Measurements from ENCODE around the gene NARS2. TPM values are rescaled to one million over a fixed set of nuclear protein-coding genes. Genes with fewer than 3 reads are reported as not detected.

Gene NARS2
- 17.5 TPM for total RNA-seq
- long read RNA-seq, transcript NARS2-201 (14 exons, 2,519 nt): major isoform, 30 of 39 reads
- long read RNA-seq, partial matches to known transcripts: 4 of 39 reads
- long read RNA-seq, other reads (novel, unspliced or antisense): 5 of 39 reads

- peaks cover 8% of the 10 kb centered on the region for H3K36me3 ChIP-seq
- H3K27ac ChIP-seq: peak within 1 kb of the TSS; percentile 76
- intact Hi-C loops (cut with DNase I): no loop called here
- TF ChIP-seq CTCF (IDR thresholded peaks at IDR 0.05): no peak
- DNase-seq: peak; percentile 99
- H3K4me3 ChIP-seq: peak within 1 kb of the TSS; percentile 93
- H3K9me3 ChIP-seq: no peaks in the 10 kb centered on the region
- peaks cover 12% of the 10 kb centered on the region for H3K4me1 ChIP-seq
- H3K27me3 ChIP-seq: no peaks in the 10 kb centered on the region
- ATAC-seq: peak; percentile 100
Observed at GRCh38 chr11:78574386-78575381, at the start of gene NARS2. Gene NARS2 (minus strand): TSS chr11:78574864. CDS start chr11:78574488, 376 bp downstream.

GRCh38 chr11:78622666-78623065, 48.0 kb upstream of the NARS2 start:
- Histone ChIP-seq H3K27ac (no peak overlapping the region), H3K9me3 (peaks cover 6% of the 10 kb centered on the region), H3K27me3 (no peaks in the 10 kb centered on the region), H3K36me3 (no peaks in the 10 kb centered on the region), H3K4me3 (no peak overlapping the region), H3K4me1 (no peaks in the 10 kb centered on the region)
- ATAC-seq (no peak), DNase-seq (no peak)
- intact Hi-C loops (cut with DNase I): no loop called here
- no peak for TF ChIP-seq CTCF (IDR thresholded peaks at IDR 0.05)

- no peaks in the 10 kb centered on the region for H3K27me3 ChIP-seq
- no peak for TF ChIP-seq CTCF (IDR thresholded peaks at IDR 0.05)
- no peak for DNase-seq
- H3K4me1 ChIP-seq: no peaks in the 10 kb centered on the region
- no peaks in the 10 kb centered on the region for H3K36me3 ChIP-seq
- ATAC-seq: no peak
- H3K27ac ChIP-seq: no peak overlapping the region
- intact Hi-C loops (cut with DNase I): no loop called here
- H3K4me3 ChIP-seq: no peak overlapping the region
- H3K9me3 ChIP-seq: peaks cover 6% of the 10 kb centered on the region
Observed at GRCh38 chr11:78620159-78620558, 45.5 kb upstream of the NARS2 start.

- Histone ChIP-seq H3K27me3 (no peaks in the 10 kb centered on the region), H3K4me3 (no peak overlapping the region), H3K9me3 (peaks cover 6% of the 10 kb centered on the region), H3K4me1 (no peaks in the 10 kb centered on the region), H3K27ac (no peak overlapping the region), H3K36me3 (no peaks in the 10 kb centered on the region)
- ATAC-seq (no peak), DNase-seq (no peak)
- intact Hi-C loops (cut with DNase I): no loop called here
- TF ChIP-seq CTCF (IDR thresholded peaks at IDR 0.05): no peak
Observed at GRCh38 chr11:78615724-78616123, 41.1 kb upstream of the NARS2 start.

- DNase-seq: no peak
- Histone ChIP-seq H3K4me1 (no peaks in the 10 kb centered on the region), H3K27me3 (no peaks in the 10 kb centered on the region), H3K9me3 (no peaks in the 10 kb centered on the region), H3K27ac (no peak overlapping the region), H3K4me3 (no peak overlapping the region), H3K36me3 (no peaks in the 10 kb centered on the region)
- intact Hi-C loops (cut with DNase I): no loop called here
- ATAC-seq: no peak
- no peak for TF ChIP-seq CTCF (IDR thresholded peaks at IDR 0.05)
Observed at GRCh38 chr11:78613378-78613813, 38.7 kb upstream of the NARS2 start.
